CD4-positive, CD25-positive, alpha-beta regulatory T cell (primary cell): ENCODE measurements around the gene CCDC157. TPM values are rescaled to one million over a fixed set of nuclear protein-coding genes. Genes with fewer than 3 reads are reported as not detected.

ENCODE experiments used
- polyA plus RNA-seq, 4 donors: library from polyadenylated mRNA; unstranded; fragments of 300-500 nt; fragmentation: Illumina TruSeq; gene quantifications; one replicate each; pipeline ENCODE4 v1.2.3, GENCODE V29; 2021
- total RNA-seq: library from RNA; stranded (reverse); gene quantifications from one replicate; pipeline ENCODE4 v1.2.3, GENCODE V29; 2022

Gene CCDC157
- total and polyA plus RNA-seq, 5 donors from 2014 or later: 1.3 to 7.1 (median 2.0) TPM

Other genes with a start within 250 kb of the CCDC157 start
- 0.96 TPM for gene LIF, start 110.2 kb upstream of the CCDC157 start, total RNA-seq
- gene LIF, start 110.2 kb upstream of the CCDC157 start, polyA plus RNA-seq: not detected
- 24.0 TPM for gene OSM, start 90.2 kb upstream of the CCDC157 start, total RNA-seq
- 1 to 10 TPM; 2.4 to 7.0 (median 4.8) TPM for gene OSM, start 90.2 kb upstream of the CCDC157 start, polyA plus RNA-seq
- gene CASTOR1, start 67.5 kb upstream of the CCDC157 start, total RNA-seq: 18.7 TPM
- gene CASTOR1, start 67.5 kb upstream of the CCDC157 start, polyA plus RNA-seq: 10 to 100 TPM; 10.9 to 16.4 (median 12.1) TPM
- gene TBC1D10A, start 30.1 kb upstream of the CCDC157 start, total RNA-seq: 67.5 TPM
- 10 to 100 TPM; 44.2 to 58.0 (median 47.4) TPM for gene TBC1D10A, start 30.1 kb upstream of the CCDC157 start, polyA plus RNA-seq
- 389 TPM for gene SF3A1, start 113 bp upstream of the CCDC157 start, total RNA-seq
- 10 to 100 TPM; 66.6 to 78.6 (median 75.1) TPM for gene SF3A1, start 113 bp upstream of the CCDC157 start, polyA plus RNA-seq
- 13.1 TPM for gene RNF215, start 30.4 kb downstream of the CCDC157 start, total RNA-seq
- under 1 TPM; 0.23 to 0.50 (median 0.42) TPM for gene RNF215, start 30.4 kb downstream of the CCDC157 start, polyA plus RNA-seq
- gene SEC14L2, start 40.0 kb downstream of the CCDC157 start, total RNA-seq: 69.0 TPM
- 1 to 10 TPM; 3.1 to 5.8 (median 3.7) TPM for gene SEC14L2, start 40.0 kb downstream of the CCDC157 start, polyA plus RNA-seq
- 111 TPM for gene MTFP1, start 68.8 kb downstream of the CCDC157 start, total RNA-seq
- gene MTFP1, start 68.8 kb downstream of the CCDC157 start, polyA plus RNA-seq: 10 to 100 TPM; 38.3 to 48.9 (median 43.8) TPM
- not detected for gene SEC14L3, start 115.0 kb downstream of the CCDC157 start, total RNA-seq
- gene SEC14L3, start 115.0 kb downstream of the CCDC157 start, polyA plus RNA-seq: not detected
- gene SEC14L4, start 148.7 kb downstream of the CCDC157 start, total RNA-seq: not detected
- not detected for gene SEC14L4, start 148.7 kb downstream of the CCDC157 start, polyA plus RNA-seq
- gene SEC14L6, start 189.7 kb downstream of the CCDC157 start, total RNA-seq: not detected
- gene SEC14L6, start 189.7 kb downstream of the CCDC157 start, polyA plus RNA-seq: under 1 TPM in 1 of 4 donors, not detected in 3; 0.09 TPM
- 0.44 TPM for gene GAL3ST1, start 217.7 kb downstream of the CCDC157 start, total RNA-seq
- gene GAL3ST1, start 217.7 kb downstream of the CCDC157 start, polyA plus RNA-seq: under 1 TPM in 1 of 4 donors, not detected in 3; 0.49 TPM
- 38.2 TPM for gene PES1, start 234.9 kb downstream of the CCDC157 start, total RNA-seq
- gene PES1, start 234.9 kb downstream of the CCDC157 start, polyA plus RNA-seq: 10 to 100 TPM; 35.2 to 47.9 (median 36.1) TPM